GM06990 (cell line): ENCODE data around the gene CRAMP1.

Source experiments
- DNase-seq: peaks from one replicate; pipeline ENCODE4 v3.0.0-alpha.2; 2011; ENCODE audit not compliant: insufficient read length; ENCODE audit errors: extremely low read depth
- H3K27me3 ChIP-seq: replicated peaks from 2 replicates; pipeline ENCODE4 v1.6.0; 2011; ENCODE audit warnings: low read length; ENCODE audit not compliant: control insufficient read depth, insufficient read depth
- H3K36me3 ChIP-seq: 2 replicates; pipeline ENCODE4 v1.5.1; 2011; ENCODE audit warnings: low read length; ENCODE audit not compliant: control insufficient read depth, insufficient read depth
- H3K4me3 ChIP-seq: replicated peaks from 2 replicates; pipeline ENCODE4 v1.5.1; 2011; ENCODE audit warnings: low read depth, mild to moderate bottlenecking, control low read depth, low read length
- TF ChIP-seq, protein P1 (sequence below): IDR thresholded peaks from 2 replicates; pipeline ENCODE4 v1.5.1; 2011; ENCODE audit warnings: low read length, control low read depth, mild to moderate bottlenecking, inconsistent platforms; ENCODE audit not compliant: insufficient read depth, poor library complexity, severe bottlenecking

The CRAMP1 gene

GRCh38 chr16:1670866-1671265 is 58.7 kb downstream of the CRAMP1 start:
- peaks cover 51% of the 10 kb centered on the region for H3K36me3 ChIP-seq
- TF ChIP-seq, protein P1, sequence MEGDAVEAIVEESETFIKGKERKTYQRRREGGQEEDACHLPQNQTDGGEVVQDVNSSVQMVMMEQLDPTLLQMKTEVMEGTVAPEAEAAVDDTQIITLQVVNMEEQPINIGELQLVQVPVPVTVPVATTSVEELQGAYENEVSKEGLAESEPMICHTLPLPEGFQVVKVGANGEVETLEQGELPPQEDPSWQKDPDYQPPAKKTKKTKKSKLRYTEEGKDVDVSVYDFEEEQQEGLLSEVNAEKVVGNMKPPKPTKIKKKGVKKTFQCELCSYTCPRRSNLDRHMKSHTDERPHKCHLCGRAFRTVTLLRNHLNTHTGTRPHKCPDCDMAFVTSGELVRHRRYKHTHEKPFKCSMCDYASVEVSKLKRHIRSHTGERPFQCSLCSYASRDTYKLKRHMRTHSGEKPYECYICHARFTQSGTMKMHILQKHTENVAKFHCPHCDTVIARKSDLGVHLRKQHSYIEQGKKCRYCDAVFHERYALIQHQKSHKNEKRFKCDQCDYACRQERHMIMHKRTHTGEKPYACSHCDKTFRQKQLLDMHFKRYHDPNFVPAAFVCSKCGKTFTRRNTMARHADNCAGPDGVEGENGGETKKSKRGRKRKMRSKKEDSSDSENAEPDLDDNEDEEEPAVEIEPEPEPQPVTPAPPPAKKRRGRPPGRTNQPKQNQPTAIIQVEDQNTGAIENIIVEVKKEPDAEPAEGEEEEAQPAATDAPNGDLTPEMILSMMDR, result no peak

GRCh38 chr16:1673424-1674151 is 61.4 kb downstream of the CRAMP1 start:
- Histone ChIP-seq H3K4me3 (no peak overlapping the region), H3K36me3 (peaks cover 34% of the 10 kb centered on the region), H3K27me3 (no peaks in the 10 kb centered on the region)
- no peak for DNase-seq
- TF ChIP-seq, protein P1, result no peak

More at GRCh38 chr16:1670866-1671265, 58.7 kb downstream of the CRAMP1 start:
- Histone ChIP-seq H3K4me3 (no peak overlapping the region), H3K27me3 (no peaks in the 10 kb centered on the region)
- DNase-seq, result no peak

- Histone ChIP-seq H3K36me3 (peaks cover 26% of the 10 kb centered on the region), H3K4me3 (no peak overlapping the region), H3K27me3 (no peaks in the 10 kb centered on the region)
- DNase-seq, result no peak
- TF ChIP-seq, protein P1, result no peak
Observed at GRCh38 chr16:1674306-1674705, 62.1 kb downstream of the CRAMP1 start.

- Histone ChIP-seq H3K4me3 (no peak overlapping the region), H3K36me3 (peaks cover 22% of the 10 kb centered on the region), H3K27me3 (no peaks in the 10 kb centered on the region)
- TF ChIP-seq, protein P1, result no peak
- DNase-seq, result no peak
Observed at GRCh38 chr16:1674751-1675664, 62.8 kb downstream of the CRAMP1 start.

DNA sequence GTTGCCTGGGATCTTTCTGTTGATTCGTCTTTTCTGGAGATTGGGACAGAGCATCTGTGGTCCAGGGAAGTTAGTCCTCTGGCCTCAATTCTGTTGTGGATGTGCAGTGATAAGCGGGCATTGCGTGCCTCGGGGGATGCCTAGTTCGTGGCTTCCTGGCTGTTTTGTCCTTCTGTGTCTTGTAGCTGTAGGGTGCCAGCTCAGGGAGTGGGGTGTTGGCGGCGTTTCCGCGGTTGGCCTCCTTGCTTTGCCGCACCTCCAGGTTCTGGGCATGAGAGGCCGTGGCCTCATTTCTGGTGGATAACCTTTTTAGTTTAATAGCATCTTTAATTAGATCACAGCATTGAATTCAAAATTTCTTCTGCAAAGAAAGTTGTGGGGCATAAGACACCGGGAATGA is 64.5 kb downstream of the CRAMP1 start:
- peaks cover 13% of the 10 kb centered on the region for H3K36me3 ChIP-seq
- no peak for DNase-seq
- H3K27me3 ChIP-seq, result no peaks in the 10 kb centered on the region
- TF ChIP-seq, protein P1, result no peak
- no peak overlapping the region for H3K4me3 ChIP-seq
